ENCODE measurements around the gene WNT8A. TPM values are rescaled to one million over a fixed set of nuclear protein-coding genes. Genes with fewer than 3 reads are reported as not detected.
"Not testable (repeated sequence)": the region's sequence is repeated elsewhere in the genome, so short reads cannot be mapped to it uniquely, and the experiment has no call there.

WNT8A gene, protein sequence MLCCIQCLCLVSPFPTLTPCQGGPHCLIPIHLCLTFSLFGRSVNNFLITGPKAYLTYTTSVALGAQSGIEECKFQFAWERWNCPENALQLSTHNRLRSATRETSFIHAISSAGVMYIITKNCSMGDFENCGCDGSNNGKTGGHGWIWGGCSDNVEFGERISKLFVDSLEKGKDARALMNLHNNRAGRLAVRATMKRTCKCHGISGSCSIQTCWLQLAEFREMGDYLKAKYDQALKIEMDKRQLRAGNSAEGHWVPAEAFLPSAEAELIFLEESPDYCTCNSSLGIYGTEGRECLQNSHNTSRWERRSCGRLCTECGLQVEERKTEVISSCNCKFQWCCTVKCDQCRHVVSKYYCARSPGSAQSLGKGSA
- not detected for total RNA-seq

DNA sequence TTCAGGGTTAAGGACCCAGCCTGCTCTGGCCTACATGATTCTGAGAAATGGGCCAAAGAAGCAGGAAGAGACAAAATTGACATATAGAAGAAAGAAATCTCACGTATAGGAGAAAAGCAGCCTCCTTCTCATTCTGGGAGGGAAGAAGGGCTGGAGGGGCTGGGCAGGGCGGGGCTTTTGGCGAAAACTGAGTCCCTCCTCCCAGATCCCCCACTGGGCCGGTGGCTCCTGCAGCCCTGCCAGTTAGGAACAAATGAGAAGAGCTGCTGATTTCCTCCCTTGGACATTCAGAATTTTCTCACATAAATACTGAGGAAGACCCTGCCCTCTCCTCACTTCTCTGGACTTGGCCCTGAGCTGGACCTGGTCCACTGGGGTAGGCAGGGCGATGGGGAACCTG, at the start of gene WNT8A:
Gene WNT8A, plus strand, starts transcription at position 332 of the 400 bp plus-strand sequence. CDS start 95 bp downstream, outside the sequence.
- Mint-ChIP-seq H3K9me3 (no peaks in the 10 kb centered on the region), H3K27ac (no peak within 1 kb of the TSS), H3K4me3 (no peak within 1 kb of the TSS), H3K27me3 (no peaks in the 10 kb centered on the region), H3K4me1 (peaks cover 19% of the 10 kb centered on the region), H3K36me3 (no peaks in the 10 kb centered on the region)
- POLR2A ChIA-PET, result no interaction called here
- ATAC-seq (ENCODE audit: low read depth), result no peak
- DNase-seq, result no peak

DNA sequence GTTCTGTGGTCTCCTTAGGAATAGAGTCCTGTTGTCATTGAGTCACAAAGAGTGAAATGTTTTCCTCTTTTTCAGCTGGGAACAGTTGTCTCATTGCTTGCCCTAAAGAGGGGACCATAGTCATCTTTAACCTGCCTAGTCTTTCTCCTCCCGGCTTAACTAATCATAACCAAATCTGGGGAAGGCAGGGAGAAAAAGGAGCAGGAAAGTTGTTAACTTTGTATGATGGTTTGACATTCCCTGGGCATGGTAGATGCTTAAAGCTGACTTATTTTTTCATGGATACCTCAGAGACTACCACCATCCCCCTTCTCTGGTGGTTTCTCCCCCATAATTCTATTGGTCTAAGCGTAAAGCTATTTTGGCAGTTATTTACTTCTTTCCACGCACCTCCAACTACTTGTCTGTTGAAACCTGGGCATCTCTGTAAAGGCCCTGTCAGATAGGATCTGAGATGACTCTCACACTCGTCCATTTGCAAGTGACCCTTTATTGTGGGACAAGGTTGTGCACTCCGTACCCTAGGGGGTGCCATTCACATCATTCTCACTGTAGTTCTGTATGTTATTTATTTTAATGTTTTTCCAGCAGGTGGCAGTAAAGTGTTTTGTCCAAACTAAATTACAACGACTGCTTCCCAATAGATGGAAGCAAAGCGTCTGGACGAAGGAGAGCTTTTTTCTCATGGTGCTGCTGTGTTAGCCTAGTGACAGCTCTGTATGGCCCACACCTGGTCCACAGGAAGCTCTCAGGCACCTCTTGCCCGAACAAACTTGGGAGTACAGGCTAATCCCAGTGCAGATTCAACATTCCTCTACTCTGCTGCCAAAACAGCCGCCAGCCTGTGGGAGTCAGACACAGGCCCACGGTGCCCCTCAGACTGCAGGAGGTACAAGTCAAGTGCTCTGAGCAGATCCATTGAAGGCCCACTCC, 48.0 kb upstream of the WNT8A start:
- Mint-ChIP-seq H3K4me1 (peaks cover 22% of the 10 kb centered on the region), H3K36me3 (peaks cover 9% of the 10 kb centered on the region), H3K9me3 (no peaks in the 10 kb centered on the region), H3K27ac (no peak overlapping the region), H3K27me3 (no peaks in the 10 kb centered on the region), H3K4me3 (no peak overlapping the region)
- POLR2A ChIA-PET, result interaction anchor here (1.5 kb wide), 1 partner anchor 33 kb away, joined by 5 read pairs; no protein-coding TSS in a partner anchor
- DNase-seq (peak; percentile 38), ATAC-seq (ENCODE audit: low read depth) (peak; percentile 50)

DNA sequence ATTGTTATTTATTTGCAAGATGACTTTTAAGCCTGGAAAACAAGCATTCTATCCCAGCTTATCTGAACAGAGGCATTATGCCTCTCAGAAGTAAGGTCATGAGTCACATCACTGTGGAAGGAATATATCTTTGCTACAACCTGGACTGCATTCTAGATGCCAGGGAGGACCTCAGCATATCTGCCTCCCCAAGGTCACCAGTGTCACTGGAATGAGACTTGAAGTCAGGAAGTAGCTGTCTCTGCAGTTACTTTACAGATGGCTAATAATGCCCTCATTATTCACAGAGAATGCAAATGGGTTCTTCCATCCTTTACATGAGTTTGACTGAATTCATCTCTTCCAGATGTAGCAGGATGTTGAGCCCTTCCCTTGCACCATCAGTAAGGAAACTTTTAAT, 46.6 kb upstream of the WNT8A start:
- Mint-ChIP-seq H3K4me1 (peaks cover 15% of the 10 kb centered on the region), H3K4me3 (no peak overlapping the region), H3K9me3 (no peaks in the 10 kb centered on the region), H3K27me3 (no peaks in the 10 kb centered on the region), H3K27ac (no peak overlapping the region), H3K36me3 (no peaks in the 10 kb centered on the region)
- DNase-seq, result no peak
- ATAC-seq (ENCODE audit: low read depth), result no peak
- POLR2A ChIA-PET, result interaction anchor here (1.5 kb wide), 1 partner anchor 32 kb away, joined by 5 read pairs; no protein-coding TSS in a partner anchor

DNA sequence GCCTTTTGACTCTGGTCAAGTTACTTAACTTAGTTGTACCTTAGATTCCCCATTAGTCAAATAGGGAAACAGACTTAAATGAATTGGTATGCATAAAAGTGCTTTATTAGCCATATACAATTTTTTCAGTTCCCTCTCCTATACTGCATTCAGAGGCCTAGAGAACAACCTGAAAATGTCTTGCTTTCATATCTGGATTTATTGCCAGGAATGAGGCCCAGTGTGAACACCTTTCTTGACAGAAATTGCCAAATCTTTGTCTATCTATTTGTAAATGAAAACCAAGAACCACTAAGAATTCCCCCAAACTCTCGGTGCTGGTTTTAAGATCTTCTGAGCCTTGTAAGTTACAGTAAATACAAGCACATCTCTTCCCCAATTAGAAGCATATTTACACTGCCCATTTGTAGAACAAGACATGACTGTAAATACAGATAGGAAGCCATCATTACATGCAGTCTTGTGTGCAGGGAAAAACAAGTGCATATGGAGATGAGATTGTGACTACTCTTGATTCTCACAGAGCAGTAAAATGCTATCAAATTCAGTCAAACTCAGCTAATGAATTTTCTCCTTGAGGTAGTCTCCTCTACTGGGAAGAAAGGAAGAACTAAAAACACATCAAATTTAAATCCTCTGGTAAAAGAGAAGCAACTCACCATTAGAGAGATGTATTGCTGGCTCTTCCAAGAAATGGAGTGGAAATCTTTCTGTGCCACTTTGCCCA, 45.8 kb upstream of the WNT8A start:
- no peaks in the 10 kb centered on the region for H3K9me3 Mint-ChIP-seq
- H3K27ac Mint-ChIP-seq, result no peak overlapping the region
- H3K27me3 Mint-ChIP-seq, result no peaks in the 10 kb centered on the region
- H3K4me3 Mint-ChIP-seq, result no peak overlapping the region
- peaks cover 15% of the 10 kb centered on the region for H3K4me1 Mint-ChIP-seq
- DNase-seq (no peak), ATAC-seq (ENCODE audit: low read depth) (no peak)
- POLR2A ChIA-PET, result no interaction called here
- H3K36me3 Mint-ChIP-seq, result no peaks in the 10 kb centered on the region

DNA sequence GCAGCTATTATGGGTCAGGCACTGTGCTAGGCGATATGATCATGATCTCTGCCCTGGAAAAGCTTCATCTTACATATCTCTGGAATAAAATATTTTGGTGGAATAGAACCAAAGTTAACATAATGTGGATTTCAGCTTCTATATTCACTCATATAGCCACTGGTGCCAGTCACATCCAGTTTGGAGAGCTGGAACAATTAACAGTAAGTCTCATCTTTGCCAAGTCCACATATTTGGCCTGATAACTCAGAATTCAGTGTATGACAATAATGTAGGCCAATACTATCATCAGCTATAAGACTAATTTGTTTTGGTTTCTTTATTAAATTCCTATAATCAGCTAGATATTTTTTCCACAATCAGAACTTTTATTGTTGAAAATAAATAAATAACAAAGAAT, 45.0 kb upstream of the WNT8A start:
- Mint-ChIP-seq H3K4me1 (peaks cover 11% of the 10 kb centered on the region), H3K27me3 (no peaks in the 10 kb centered on the region), H3K27ac (no peak overlapping the region), H3K36me3 (no peaks in the 10 kb centered on the region), H3K9me3 (no peaks in the 10 kb centered on the region), H3K4me3 (no peak overlapping the region)
- POLR2A ChIA-PET, result interaction anchor here (0.5 to 0.9 kb wide), 3 partner anchors 12 to 172 kb away, joined by 3 to 4 read pairs (median 3); no protein-coding TSS in a partner anchor
- no peak for ATAC-seq (ENCODE audit: low read depth)
- DNase-seq, result no peak

DNA sequence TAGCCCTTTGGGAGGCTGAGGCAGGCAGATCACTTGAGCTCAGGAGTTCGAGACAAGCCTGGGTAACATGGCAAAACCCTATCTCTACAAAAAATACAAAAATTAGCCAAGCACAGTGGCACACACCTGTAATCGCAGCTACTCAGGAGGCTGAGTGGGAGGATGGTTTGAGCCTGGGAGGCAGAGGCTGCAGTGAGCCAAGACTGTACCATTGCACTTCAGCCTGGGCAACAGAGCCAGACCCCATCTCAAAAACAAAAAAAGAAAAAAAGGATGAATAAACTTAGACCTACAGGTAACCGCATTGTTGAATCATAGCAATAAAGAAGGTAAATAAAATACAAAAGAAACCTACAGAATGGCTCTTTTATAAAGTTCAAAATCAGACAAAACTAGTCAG, 38.5 kb upstream of the WNT8A start:
- POLR2A ChIA-PET, H3K27ac Mint-ChIP-seq: not testable (repeated sequence)

DNA sequence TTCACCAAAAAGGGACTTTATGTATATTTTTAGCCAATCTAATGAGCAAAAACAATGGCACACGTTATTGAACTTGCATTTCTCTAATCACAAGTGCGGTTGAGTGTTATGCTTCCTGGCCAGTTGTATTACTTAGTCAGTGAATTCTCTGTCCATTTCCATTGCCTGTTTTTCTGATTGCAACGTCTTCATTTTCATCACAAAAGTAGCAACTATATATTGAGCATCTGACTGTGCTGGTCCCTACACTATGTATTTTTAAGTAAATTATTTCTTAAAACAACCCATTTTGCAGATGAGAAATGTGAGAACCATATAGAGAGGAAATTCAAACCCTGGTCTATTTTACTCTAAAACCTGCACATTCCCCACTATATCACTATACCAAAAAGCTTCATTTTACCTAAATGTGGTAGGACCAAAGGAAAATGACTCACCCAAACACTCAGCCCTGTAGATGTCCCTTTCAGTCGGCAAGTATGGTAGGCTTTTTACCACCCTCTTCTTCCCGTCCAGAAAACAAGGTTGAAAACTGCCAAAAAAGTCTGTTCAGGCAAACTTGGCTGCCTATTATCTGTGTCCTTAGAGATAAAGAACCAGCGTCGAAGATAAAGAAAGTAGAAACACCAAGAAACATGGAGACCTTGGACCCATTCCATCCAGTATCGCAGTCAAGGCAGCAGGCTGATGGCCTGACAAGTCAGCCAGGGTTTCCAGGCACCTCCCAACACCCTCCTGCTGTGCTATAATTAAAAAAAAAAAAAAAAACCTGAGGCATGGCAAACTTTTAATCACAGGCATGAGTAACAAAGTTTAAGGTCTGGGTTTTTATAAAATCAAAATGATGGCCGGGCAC, 32.2 kb upstream of the WNT8A start:
- DNase-seq, result no peak
- no peaks in the 10 kb centered on the region for H3K9me3 Mint-ChIP-seq
- H3K4me1 Mint-ChIP-seq, result no peaks in the 10 kb centered on the region
- H3K4me3 Mint-ChIP-seq, result no peak overlapping the region
- POLR2A ChIA-PET, result no interaction called here
- no peaks in the 10 kb centered on the region for H3K36me3 Mint-ChIP-seq
- ATAC-seq (ENCODE audit: low read depth), result no peak
- peaks cover 8% of the 10 kb centered on the region for H3K27me3 Mint-ChIP-seq
- H3K27ac Mint-ChIP-seq, result no peak overlapping the region

More for the DNA sequence above, 38.5 kb upstream of the WNT8A start:
- H3K4me3 Mint-ChIP-seq; H3K4me1 Mint-ChIP-seq; H3K9me3 Mint-ChIP-seq; H3K27me3 Mint-ChIP-seq; H3K36me3 Mint-ChIP-seq; DNase-seq; ATAC-seq (ENCODE audit: low read depth): not testable (repeated sequence)

DNA sequence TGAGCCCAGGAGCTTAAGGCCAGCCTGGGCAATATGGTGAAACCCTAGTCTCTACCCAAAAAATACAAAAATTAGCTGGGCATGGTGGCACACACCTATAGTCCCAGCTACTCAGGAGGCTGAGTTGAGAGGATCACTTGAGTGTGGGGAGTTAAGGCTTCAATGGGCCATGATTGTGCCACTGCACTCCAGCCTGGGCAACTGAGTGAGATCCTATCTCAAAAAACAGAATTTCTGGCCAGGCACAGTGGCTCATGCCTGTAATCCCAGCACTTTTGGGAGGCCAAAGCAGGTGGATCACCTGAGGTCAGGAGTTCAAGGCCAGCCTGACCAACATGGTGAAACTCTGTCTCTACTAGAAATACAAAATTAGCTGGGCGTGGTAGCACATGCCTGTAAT, 31.1 kb upstream of the WNT8A start:
- not testable (repeated sequence) for H3K27me3 Mint-ChIP-seq; H3K9me3 Mint-ChIP-seq; H3K27ac Mint-ChIP-seq; ATAC-seq (ENCODE audit: low read depth); H3K4me1 Mint-ChIP-seq; DNase-seq; H3K36me3 Mint-ChIP-seq; H3K4me3 Mint-ChIP-seq
- POLR2A ChIA-PET, result interaction anchor here (1.3 kb wide), 1 partner anchor 16 kb away, joined by 4 read pairs; no protein-coding TSS in a partner anchor

DNA sequence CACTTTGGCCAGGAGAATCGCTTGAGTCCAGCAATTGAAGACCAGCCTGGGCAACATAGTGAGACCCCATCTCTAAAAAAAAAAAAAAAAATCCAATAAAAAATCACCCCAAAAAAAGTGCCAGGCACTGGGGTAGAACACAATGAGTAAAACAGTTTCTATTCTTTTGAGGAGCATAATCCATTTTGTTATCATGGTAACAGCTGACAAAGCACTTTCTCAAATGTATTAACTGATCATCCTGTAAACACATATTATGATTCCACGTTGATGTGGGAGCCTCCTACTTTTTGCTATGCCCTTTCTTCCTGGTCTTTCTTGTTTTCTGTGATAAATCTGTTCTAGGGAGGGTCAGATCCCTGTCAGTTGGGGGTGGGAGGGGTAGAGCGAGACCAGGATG, 30.3 kb upstream of the WNT8A start:
- Mint-ChIP-seq H3K36me3 (no peaks in the 10 kb centered on the region), H3K4me1 (no peaks in the 10 kb centered on the region), H3K27me3 (peaks cover 8% of the 10 kb centered on the region), H3K9me3 (no peaks in the 10 kb centered on the region), H3K27ac (no peak overlapping the region), H3K4me3 (no peak overlapping the region)
- POLR2A ChIA-PET, result interaction anchor here (1.3 kb wide), 1 partner anchor 15 kb away, joined by 4 read pairs; no protein-coding TSS in a partner anchor
- ATAC-seq (ENCODE audit: low read depth) (no peak), DNase-seq (no peak)

DNA sequence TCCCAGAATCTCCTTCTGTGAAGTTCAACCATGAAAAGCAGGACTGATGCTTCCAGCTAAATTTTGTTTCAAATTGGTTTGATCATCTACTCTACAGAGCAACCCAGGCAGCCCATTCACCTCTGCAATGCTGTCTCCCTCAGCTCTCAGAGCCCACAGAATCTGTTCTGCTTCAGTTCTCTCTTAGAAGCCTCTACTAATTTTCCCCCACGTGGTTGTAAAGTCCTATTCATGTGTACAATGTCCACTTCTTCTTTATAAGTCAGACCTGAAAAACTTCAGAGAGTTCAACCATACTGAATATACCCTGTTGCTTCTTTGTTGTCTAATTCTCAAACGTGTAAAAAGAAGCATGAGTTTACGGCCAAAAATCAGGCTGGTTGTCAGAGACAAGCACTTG, 29.6 kb upstream of the WNT8A start:
- no peaks in the 10 kb centered on the region for H3K36me3 Mint-ChIP-seq
- H3K4me1 Mint-ChIP-seq, result no peaks in the 10 kb centered on the region
- no peak overlapping the region for H3K27ac Mint-ChIP-seq
- ATAC-seq (ENCODE audit: low read depth) (no peak), DNase-seq (no peak)
- H3K9me3 Mint-ChIP-seq, result no peaks in the 10 kb centered on the region
- peaks cover 8% of the 10 kb centered on the region for H3K27me3 Mint-ChIP-seq
- H3K4me3 Mint-ChIP-seq, result no peak overlapping the region
- POLR2A ChIA-PET, result interaction anchor here (0.5 to 1.3 kb wide), 2 partner anchors 15 to 94 kb away, joined by 3 to 4 read pairs; no protein-coding TSS in a partner anchor

DNA sequence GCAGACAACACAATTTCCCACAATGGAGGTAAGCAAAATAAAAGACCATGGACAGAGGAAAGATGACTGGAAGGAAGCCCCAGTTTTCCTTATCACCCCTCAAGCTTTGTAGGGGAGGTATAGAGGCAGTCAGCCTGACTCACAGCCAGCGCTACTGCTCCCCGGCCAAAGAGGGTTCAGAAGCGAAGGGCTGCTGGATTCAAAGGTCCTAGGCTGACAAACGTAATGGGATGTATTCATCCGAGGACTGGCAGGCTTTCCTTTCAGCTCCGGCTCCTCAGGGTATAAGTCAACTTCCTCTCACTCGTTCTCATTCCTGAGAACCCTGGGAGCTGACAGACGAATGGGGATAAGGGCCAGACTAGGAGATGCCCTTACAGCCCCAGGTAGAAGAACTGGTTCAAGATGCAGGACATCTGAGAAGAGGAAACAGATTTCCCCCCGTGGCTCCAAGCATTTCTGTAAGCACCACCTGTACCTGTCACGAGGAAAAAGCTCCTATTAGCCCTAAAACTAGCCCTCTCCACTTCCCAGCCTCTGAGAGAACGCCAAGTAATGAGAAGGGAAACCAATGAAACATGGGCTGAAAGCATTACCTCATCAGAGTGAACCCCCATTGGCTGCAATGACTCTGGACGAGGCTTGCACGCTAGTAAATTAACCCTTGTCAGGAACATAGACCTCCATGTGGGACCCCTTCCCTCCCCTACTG, 28.8 kb upstream of the WNT8A start:
- ATAC-seq (ENCODE audit: low read depth) (no peak), DNase-seq (no peak)
- peaks cover 8% of the 10 kb centered on the region for H3K27me3 Mint-ChIP-seq
- no peak overlapping the region for H3K4me3 Mint-ChIP-seq
- no peak overlapping the region for H3K27ac Mint-ChIP-seq
- no peaks in the 10 kb centered on the region for H3K9me3 Mint-ChIP-seq
- POLR2A ChIA-PET, result interaction anchor here (0.5 kb wide), 1 partner anchor 93 kb away, joined by 3 read pairs; no protein-coding TSS in a partner anchor
- no peaks in the 10 kb centered on the region for H3K4me1 Mint-ChIP-seq
- no peaks in the 10 kb centered on the region for H3K36me3 Mint-ChIP-seq

DNA sequence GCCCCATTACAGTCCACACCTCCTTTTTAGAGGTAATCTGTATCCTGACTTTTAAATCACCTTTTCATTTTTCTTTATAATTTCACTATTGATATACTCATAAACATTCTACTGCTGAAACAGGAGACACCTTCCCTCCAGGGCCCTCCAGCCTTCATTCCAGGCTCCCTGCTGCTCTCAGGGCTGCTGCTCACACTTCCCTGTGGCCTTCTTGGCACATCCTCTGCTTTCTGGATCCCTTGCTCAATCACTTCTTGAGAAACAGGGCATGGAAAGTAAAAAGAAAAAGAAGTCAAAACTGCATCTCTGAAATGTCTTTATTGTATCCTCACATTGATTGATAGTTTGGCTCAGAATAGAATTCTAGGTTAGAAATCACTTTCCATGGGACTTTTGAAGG, 19.3 kb upstream of the WNT8A start:
- peaks cover 7% of the 10 kb centered on the region for H3K4me1 Mint-ChIP-seq
- H3K36me3 Mint-ChIP-seq, result no peaks in the 10 kb centered on the region
- DNase-seq (no peak), ATAC-seq (ENCODE audit: low read depth) (no peak)
- no peaks in the 10 kb centered on the region for H3K9me3 Mint-ChIP-seq
- peaks cover 6% of the 10 kb centered on the region for H3K27me3 Mint-ChIP-seq
- H3K27ac Mint-ChIP-seq, result no peak overlapping the region
- POLR2A ChIA-PET, result interaction anchor here (1.1 kb wide), 1 partner anchor 31 kb away, joined by 3 read pairs; the partner anchor contains the start of gene FAM13B
- H3K4me3 Mint-ChIP-seq, result no peak overlapping the region

All from activated naive CD8-positive, alpha-beta T cell treated with anti-CD3 and anti-CD28 coated beads, Interleukin-2, amount 10 ng/mL, durations not matched to agents 7 days and 5 days (primary cell).